GM12878 (cell line): ENCODE measurements around the gene KLHL24. TPM values are rescaled to one million over a fixed set of nuclear protein-coding genes. Genes with fewer than 3 reads are reported as not detected.

ENCODE experiments used
- ATAC-seq: fragments of 200-7000 bp; cut with Tn5 transposase; 3 replicates; pipeline ENCODE4 v1.9.1; 2020; ENCODE audit warnings: mild to moderate bottlenecking, moderate library complexity
- BruUV-seq: library from RNA; stranded (reverse); fragments of 400-500 nt; replicated peaks from 2 replicates; lab custom pipeline; 2021; lab: Mats Ljungman, UMichigan
- CTCF ChIA-PET: fragments of 300-600 bp; sonication (Branson Sonifier 250); formaldehyde crosslinking; extraction: SDS; loops from one replicate; lab custom pipeline; 2021; ENCODE audit warnings: inconsistent platforms; lab: Yijun Ruan, JAX
- POLR2A ChIA-PET: fragments of 350-600 bp; formaldehyde crosslinking; extraction: SDS; loops from one replicate; lab custom pipeline; 2021; ENCODE audit warnings: inconsistent platforms; lab: Charles Lee
- RAD21 ChIA-PET: fragments of 300-600 bp; sonication (Branson Sonifier 250); formaldehyde crosslinking; loops from one replicate; lab custom pipeline; 2023; ENCODE audit warnings: antibody characterized with exemption; ENCODE audit not compliant: unreplicated experiment; lab: Charles Lee
- SMC1A ChIA-PET: fragments of 300-600 bp; sonication (Branson Sonifier 250); formaldehyde crosslinking; loops from one replicate; lab custom pipeline; 2023; ENCODE audit not compliant: unreplicated experiment, uncharacterized antibody; lab: Charles Lee
- DNase-seq: peaks from one replicate; pipeline ENCODE4 v3.0.0-alpha.2; 2011; ENCODE audit warnings: low read depth, low spot score
- FAIRE-seq: peaks from 3 replicates; lab custom pipeline; 2011; peaks lifted over from hg19 to GRCh38; lab: Jason Lieb, UNC
- H2AFZ ChIP-seq: 2 replicates; pipeline ENCODE4 v1.6.0; 2011; ENCODE audit warnings: low read depth, low read length, control low read depth; ENCODE audit not compliant: control insufficient read depth
- H3K27ac ChIP-seq: 2 replicates; pipeline ENCODE4 v1.5.1; 2011; ENCODE audit warnings: control low read depth; ENCODE audit not compliant: control insufficient read depth, insufficient read depth
- H3K27me3 ChIP-seq, 2 experiments: replicated peaks in 1 of 2; 2 replicates each; pipeline versions ENCODE4 v1.6.0 to v1.6.1; 2011; ENCODE audit warnings: low read length in 1 of 2; ENCODE audit not compliant: control insufficient read depth in 2 of 2, insufficient read depth in 2 of 2
- H3K36me3 ChIP-seq, 2 experiments: 2 replicates each; pipeline ENCODE4 v1.5.1; 2011; ENCODE audit warnings: low read length in 1 of 2; ENCODE audit not compliant: control insufficient read depth in 2 of 2, insufficient read depth in 2 of 2
- H3K4me1 ChIP-seq: 2 replicates; pipeline ENCODE4 v1.6.1; 2011; ENCODE audit warnings: mild to moderate bottlenecking, low read length, moderate library complexity, mixed read lengths; ENCODE audit not compliant: control insufficient read depth, insufficient read depth
- H3K4me2 ChIP-seq: 2 replicates; pipeline ENCODE4 v1.6.0; 2011; ENCODE audit warnings: control low read depth; ENCODE audit not compliant: control insufficient read depth, insufficient read depth
- H3K4me3 ChIP-seq: fragments of 200-600 bp; sonication (generic); 2 replicates; pipeline ENCODE4 v1.5.1; 2016
- H3K79me2 ChIP-seq: 2 replicates; pipeline ENCODE4 v1.6.0; 2011; ENCODE audit warnings: low read length; ENCODE audit not compliant: control insufficient read depth, insufficient read depth
- H3K9ac ChIP-seq: 2 replicates; pipeline ENCODE4 v1.8.0; 2011; ENCODE audit warnings: low read length, control low read depth, mixed read lengths; ENCODE audit not compliant: control insufficient read depth, insufficient read depth
- H3K9me3 ChIP-seq: replicated peaks from 3 replicates; pipeline ENCODE4 v1.5.1; 2011; ENCODE audit warnings: mild to moderate bottlenecking, low read length; ENCODE audit not compliant: control insufficient read depth, insufficient read depth
- H4K20me1 ChIP-seq: 2 replicates; pipeline ENCODE4 v1.6.0; 2011; ENCODE audit not compliant: control insufficient read depth, insufficient read depth
- EP300 ChIP-seq, 2 experiments: fragments of 150-350 bp in 1 of 2; IDR thresholded peaks; 2 replicates each; pipeline ENCODE4 v1.6.1; 2011 to 2012; ENCODE audit warnings: low read depth in 2 of 2, low read length in 2 of 2, borderline replicate concordance in 1 of 2, improper control_type of control experiment in 1 of 2, inconsistent platforms in 1 of 2; ENCODE audit not compliant: control insufficient read depth in 1 of 2
- RB1 ChIP-seq: fragments of 450-650 bp; formaldehyde crosslinking; IDR thresholded peaks from 2 replicates; pipeline ENCODE4 v1.6.1; 2017; ENCODE audit warnings: mild to moderate bottlenecking, borderline replicate concordance
- RELB ChIP-seq: fragments of 450-650 bp; IDR thresholded peaks from 2 replicates; pipeline ENCODE4 v1.6.1; 2017; ENCODE audit warnings: low read depth, mild to moderate bottlenecking, moderate library complexity
- TCF7 ChIP-seq: IDR thresholded peaks from 2 replicates; pipeline ENCODE4 v1.6.1; 2014; ENCODE audit warnings: antibody characterized with exemption, borderline replicate concordance
- ZNF592 ChIP-seq: fragments of 450-650 bp; IDR thresholded peaks from 2 replicates; pipeline ENCODE4 v1.6.1; 2017; ENCODE audit warnings: mild to moderate bottlenecking, moderate library complexity
- ZNF687 ChIP-seq: fragments of 450-650 bp; IDR thresholded peaks from 2 replicates; pipeline ENCODE4 v1.6.1; 2017; ENCODE audit warnings: mild to moderate bottlenecking, moderate library complexity
- in situ Hi-C: fragments of 300-500 bp; cut with MboI; formaldehyde crosslinking; loops from 9 replicates; pipeline ENCODE4 v1.14.3; 2018; ENCODE audit warnings: mixed read lengths
- intact Hi-C: fragments of 100-400 bp; cut with micrococcal nuclease; formaldehyde crosslinking; loops from one replicate; pipeline ENCODE4 v1.14.2; 2022; ENCODE audit not compliant: unreplicated experiment
- polyA plus RNA-seq, 11 experiments: library from polyadenylated mRNA; depleted of rRNA in 4 of 11; unstranded in 6 of 11; stranded (reverse) in 5 of 11; fragments of >200 nt; fragmentation: Nextera tagmentation in 4 of 11; fragmentation: Illumina TruSeq in 1 of 11; extraction: Ambion mirVana in 4 of 11; extraction: Trizol in 1 of 11; gene quantifications; 1 replicate in 1 of 11; 2 replicates in 10 of 11; pipeline versions ENCODE4 v1.2.1 to v1.2.3, GENCODE V29; 2011 to 2016; ENCODE audit warnings: inconsistent platforms in 2 of 11, missing spikeins in 2 of 11, low read depth in 1 of 11
- total RNA-seq, 4 experiments: library from RNA; depleted of rRNA in 3 of 4; stranded (reverse); fragments of >200 nt in 3 of 4; fragmentation: Illumina TruSeq in 1 of 4; extraction: Trizol in 1 of 4; gene quantifications; 2 replicates each; pipeline versions ENCODE4 v1.2.1 to v1.2.3, GENCODE V29; 2013 to 2021

The KLHL24 gene
- total and polyA plus RNA-seq, 10 of the 15 experiments (the other 5 are each of a cell fraction or from before 2014, with no cell fraction given): 0.91 to 24.3 (median 5.3) TPM

- POLR2A ChIA-PET: interaction anchor here (1.2 kb wide), 1 partner anchor 13 kb away, joined by 6 read pairs; no protein-coding TSS in a partner anchor
Measured at GRCh38 chr3:183619624-183620251, 15.7 kb upstream of the KLHL24 start.

More at GRCh38 chr3:183619624-183620251, 15.7 kb upstream of the KLHL24 start:
- ChIA-PET CTCF (no interaction called here), RAD21 (no interaction called here), SMC1A (interaction anchor here (0.6 to 1.8 kb wide), 5 partner anchors 14 to 53 kb away, joined by 3 to 4 read pairs (median 3); no protein-coding TSS in a partner anchor)
- ATAC-seq (no peak), FAIRE-seq (no peak), DNase-seq (no peak)
- Histone ChIP-seq H3K9ac (no peak overlapping the region), H2AFZ (no peak overlapping the region), H3K9me3 (no peaks in the 10 kb centered on the region), H3K4me2 (no peak overlapping the region), H3K27me3 (peaks cover 0 to 3% of the 10 kb centered on the region in 2 experiments; a peak in 1 of 4 replicates), H3K27ac (no peak overlapping the region), H4K20me1 (no peaks in the 10 kb centered on the region), H3K4me3 (no peak overlapping the region), H3K4me1 (no peaks in the 10 kb centered on the region), H3K36me3 (no peaks in the 10 kb centered on the region), H3K79me2 (no peaks in the 10 kb centered on the region)
- intact Hi-C loops: no loop called here
- no TSS peak for BruUV-seq
- in situ Hi-C loops: no loop called here
- no peak for TF ChIP-seq ZNF592
- TF ChIP-seq TCF7: no peak
- no peak for TF ChIP-seq RELB
- TF ChIP-seq ZNF687: no peak
- no peak for TF ChIP-seq RB1
- no peak for TF ChIP-seq EP300 (IDR thresholded peaks at IDR 0.05; ENCODE audit: borderline replicate concordance in 1 of 2, control insufficient read depth in 1 of 2, low read depth in 2 of 2, low read length in 2 of 2)
